Large intestine (tissue), 3 donors: ENCODE data around the gene TRIM31. TPM values are rescaled to one million over a fixed set of nuclear protein-coding genes. Genes with fewer than 3 reads are reported as not detected.
"Not testable (repeated sequence)": the region's sequence is repeated elsewhere in the genome, so short reads cannot be mapped to it uniquely, and the experiment has no call there.

Experiments
- DNase-seq, 2 donors: peaks; one replicate each; pipeline versions ENCODE4 v3.0.0 to v3.0.0-alpha.2; 2013
- H3K27ac ChIP-seq: one replicate; pipeline ENCODE4 v1.5.1; 2013; ENCODE audit warnings: low read length
- H3K27me3 ChIP-seq: 2 replicates; pipeline ENCODE4 v1.6.1; 2013; ENCODE audit warnings: low read length; ENCODE audit not compliant: control insufficient read depth, insufficient read depth
- H3K36me3 ChIP-seq: 2 replicates; pipeline ENCODE4 v1.6.1; 2013; ENCODE audit warnings: low read length; ENCODE audit not compliant: control insufficient read depth, insufficient read depth
- H3K4me1 ChIP-seq: one replicate; pipeline ENCODE4 v1.6.1; 2013; ENCODE audit warnings: low read length; ENCODE audit not compliant: control insufficient read depth, insufficient read depth
- H3K4me3 ChIP-seq: one replicate; pipeline ENCODE4 v1.5.1; 2013; ENCODE audit warnings: low read length
- H3K9me3 ChIP-seq: one replicate; pipeline ENCODE4 v1.6.1; 2013; ENCODE audit warnings: mild to moderate bottlenecking, low read depth, low read length, moderate library complexity; ENCODE audit not compliant: control insufficient read depth
- WGBS: methylation state at CpG from one replicate; pipeline ENCODE4 v1.1.5; 2013; ENCODE audit warnings: low lambda C conversion rate; ENCODE audit not compliant: insufficient coverage; 5-methylcytosine and 5-hydroxymethylcytosine counted together
- polyA plus RNA-seq: library from polyadenylated mRNA; unstranded; fragments of 120-200 nt; gene quantifications from one replicate; pipeline ENCODE4 v1.2.1, GENCODE V29; 2013

Gene TRIM31
- polyA plus RNA-seq, 1 donor = 5.7 TPM

DNA sequence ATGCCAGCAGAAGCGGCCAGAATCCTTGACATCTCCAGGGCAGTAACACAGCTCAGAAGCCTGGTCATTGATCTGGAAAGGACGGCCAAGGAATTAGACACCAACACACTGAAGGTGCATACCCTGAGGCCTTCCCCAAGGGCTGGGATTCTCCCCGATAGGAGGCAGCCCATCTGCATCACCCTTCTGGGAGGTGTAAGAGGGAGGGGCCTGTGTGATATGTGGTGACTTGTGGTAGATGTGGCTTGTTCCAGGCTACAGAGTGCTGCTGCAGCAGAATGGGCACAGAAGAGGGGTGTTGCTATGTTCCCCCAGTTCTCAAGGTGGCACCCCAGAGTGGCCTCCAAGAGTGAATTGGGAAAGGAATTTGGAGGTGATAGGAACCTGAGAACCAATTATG lies 34.2 kb upstream of the TRIM31 start:
- no peak overlapping the region for H3K27ac ChIP-seq
- H3K4me1 ChIP-seq = peaks cover 26% of the 10 kb centered on the region
- no peaks in the 10 kb centered on the region for H3K36me3 ChIP-seq
- WGBS = no CpG with 5 or more reads among the region's 3 CpGs
- no peaks in the 10 kb centered on the region for H3K27me3 ChIP-seq
- DNase-seq = no peak
- no peak overlapping the region for H3K4me3 ChIP-seq
- no peaks in the 10 kb centered on the region for H3K9me3 ChIP-seq

DNA sequence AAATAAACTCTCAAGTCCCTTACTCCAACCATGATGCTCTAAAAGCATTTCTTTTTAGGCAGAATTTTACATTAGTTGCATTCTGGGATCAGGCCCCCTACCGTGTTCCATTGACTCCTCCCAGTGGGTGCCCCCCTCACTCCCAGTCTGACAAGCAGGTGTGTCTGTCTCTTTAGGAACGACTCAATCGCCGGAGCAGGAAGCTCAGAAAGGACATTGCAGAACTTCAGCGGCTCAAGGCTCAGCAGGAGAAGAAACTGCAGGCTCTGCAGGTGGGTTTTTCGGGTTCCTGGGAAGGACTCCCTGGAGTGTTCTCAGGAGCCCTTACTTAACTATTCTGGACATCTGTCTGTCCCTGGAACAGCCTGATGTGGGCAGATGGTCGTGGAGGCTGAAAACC lies 32.9 kb upstream of the TRIM31 start:
- Histone ChIP-seq H3K4me3 (no peak overlapping the region), H3K27me3 (no peaks in the 10 kb centered on the region), H3K27ac (no peak overlapping the region), H3K36me3 (no peaks in the 10 kb centered on the region), H3K9me3 (no peaks in the 10 kb centered on the region), H3K4me1 (peaks cover 13% of the 10 kb centered on the region)
- no peak for DNase-seq
- WGBS = no CpG with 5 or more reads among the region's 7 CpGs

GRCh38 chr6:30144811-30145210 lies 31.9 kb upstream of the TRIM31 start:
- Histone ChIP-seq H3K27ac (peak overlapping the region; percentile 63), H3K27me3 (no peaks in the 10 kb centered on the region), H3K4me1 (peaks cover 11% of the 10 kb centered on the region), H3K9me3 (no peaks in the 10 kb centered on the region), H3K4me3 (no peak overlapping the region), H3K36me3 (no peaks in the 10 kb centered on the region)
- peak in 1 of 2 donors; percentile 52 for DNase-seq
- WGBS = 100% methylated on average over 1 of the region's 6 CpGs

DNA sequence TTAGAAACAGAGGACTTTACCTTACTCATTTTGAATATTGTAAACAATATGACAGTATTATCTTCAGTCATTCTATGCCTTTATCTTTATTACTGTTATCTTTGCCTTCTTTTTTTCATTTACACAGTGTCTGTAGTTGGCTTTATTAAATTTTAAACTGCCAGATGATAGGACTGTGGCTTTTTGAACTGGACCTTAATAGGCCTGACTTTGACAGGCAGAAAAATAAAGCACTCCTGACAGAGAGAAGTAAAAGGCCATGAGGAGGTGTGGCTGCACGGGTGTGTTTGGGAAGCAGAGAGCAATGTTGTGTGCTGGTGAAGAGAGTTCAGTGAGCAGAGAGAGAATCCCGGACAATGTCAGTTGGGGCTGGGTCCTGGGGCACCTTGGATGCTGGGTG lies 30.9 kb upstream of the TRIM31 start:
- Histone ChIP-seq H3K4me3 (no peak overlapping the region), H3K27me3 (no peaks in the 10 kb centered on the region), H3K9me3 (no peaks in the 10 kb centered on the region), H3K4me1 (peaks cover 13% of the 10 kb centered on the region), H3K36me3 (no peaks in the 10 kb centered on the region), H3K27ac (peak overlapping the region; percentile 63)
- no CpG with 5 or more reads among the region's 2 CpGs for WGBS
- peak; percentile 61 to 82 for DNase-seq

- Histone ChIP-seq H3K27ac (no peak overlapping the region), H3K9me3 (no peaks in the 10 kb centered on the region), H3K27me3 (no peaks in the 10 kb centered on the region), H3K36me3 (no peaks in the 10 kb centered on the region), H3K4me1 (peaks cover 15% of the 10 kb centered on the region), H3K4me3 (no peak overlapping the region)
- no peak for DNase-seq
- WGBS = 76% methylated on average over 3 of the region's 3 CpGs
These were observed 29.8 kb upstream of the TRIM31 start for GRCh38 chr6:30142665-30143064.

- H3K27me3 ChIP-seq, H3K9me3 ChIP-seq, H3K27ac ChIP-seq, H3K4me3 ChIP-seq, DNase-seq, H3K36me3 ChIP-seq: not testable (repeated sequence)
- H3K4me1 ChIP-seq = peaks cover 31% of the 10 kb centered on the region
- whole genome bisulfite sequencing = 100% methylated on average over 1 of the region's 8 CpGs
These were observed 27.4 kb upstream of the TRIM31 start for GRCh38 chr6:30140240-30140639.

GRCh38 chr6:30136570-30137286 lies 23.8 kb upstream of the TRIM31 start:
- Histone ChIP-seq H3K27me3 (no peaks in the 10 kb centered on the region), H3K36me3 (no peaks in the 10 kb centered on the region), H3K27ac (peak overlapping the region; percentile 75), H3K4me1 (peaks cover 33% of the 10 kb centered on the region), H3K4me3 (no peak overlapping the region), H3K9me3 (no peaks in the 10 kb centered on the region)
- no peak for DNase-seq
- 100% methylated on average over 1 of the region's 11 CpGs for WGBS

- peak; percentile 93 to 97 for DNase-seq
- H3K27ac ChIP-seq = peak within 1 kb of the TSS; percentile 84
- H3K4me3 ChIP-seq = no peak within 1 kb of the TSS
These were observed 22.9 kb upstream of the TRIM31 start, which contains the start of gene TRIM40 for GRCh38 chr6:30135757-30136156. TRIM40 (plus strand) TSS chr6:30136140; CDS start chr6:30137037, 897 bp downstream.

DNA sequence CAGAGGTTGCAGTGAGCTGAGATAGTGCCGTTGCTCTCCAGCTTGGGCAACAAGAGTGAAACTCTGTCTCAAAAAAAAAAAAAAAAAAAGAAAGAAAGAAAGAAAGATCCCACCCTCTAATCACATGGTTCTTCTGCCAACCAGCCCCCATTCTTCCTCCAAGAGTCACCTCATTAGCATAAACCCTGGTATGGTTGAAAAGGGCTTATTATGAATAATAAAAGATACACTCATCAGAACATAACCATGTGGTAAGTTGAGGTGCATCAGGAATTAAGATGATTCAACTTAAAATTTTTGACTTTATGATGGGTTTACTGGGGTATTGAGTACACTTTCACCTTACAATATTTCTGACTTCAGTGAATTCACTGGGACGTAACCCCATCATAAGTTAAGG lies 22.3 kb upstream of the TRIM31 start:
- no peak overlapping the region for H3K4me3 ChIP-seq
- H3K9me3 ChIP-seq = no peaks in the 10 kb centered on the region
- DNase-seq = peak in 1 of 2 donors; percentile 5
- peak overlapping the region; percentile 84 for H3K27ac ChIP-seq
- no peaks in the 10 kb centered on the region for H3K27me3 ChIP-seq
- H3K36me3 ChIP-seq = no peaks in the 10 kb centered on the region
- WGBS = no CpG with 5 or more reads among the region's 2 CpGs
- H3K4me1 ChIP-seq = peaks cover 42% of the 10 kb centered on the region

More at GRCh38 chr6:30135757-30136156, 22.9 kb upstream of the TRIM31 start, which contains the start of gene TRIM40:
- WGBS = 14% methylated on average over 2 of the region's 4 CpGs
- Histone ChIP-seq H3K4me1 (peaks cover 36% of the 10 kb centered on the region), H3K9me3 (no peaks in the 10 kb centered on the region), H3K36me3 (no peaks in the 10 kb centered on the region), H3K27me3 (no peaks in the 10 kb centered on the region)

GRCh38 chr6:30131947-30132497 lies 19.1 kb upstream of the TRIM31 start:
- DNase-seq = no peak
- no CpG with 5 or more reads among the region's 2 CpGs for WGBS
- Histone ChIP-seq H3K27me3 (peaks cover 14% of the 10 kb centered on the region), H3K27ac (peak overlapping the region; percentile 54), H3K9me3 (no peaks in the 10 kb centered on the region), H3K4me3 (no peak overlapping the region), H3K4me1 (peaks cover 47% of the 10 kb centered on the region), H3K36me3 (no peaks in the 10 kb centered on the region)
